K562 (cell line): ENCODE results near the gene SMS. TPM values are rescaled to one million over a fixed set of nuclear protein-coding genes. Genes with fewer than 3 reads are reported as not detected.

Experiments used
- ADNP ChIP-seq: fragments of 200-800 bp; sonication (Bioruptor generic); IDR thresholded peaks from 2 replicates; pipeline ENCODE4 v1.6.1; 2016; ENCODE audit warnings: missing genetic modification characterization, missing compliant biosample characterization
- MCM3 ChIP-seq: fragments of 450-650 bp; IDR thresholded peaks from 2 replicates; pipeline ENCODE4 v1.6.1; 2016
- SMARCE1 ChIP-seq: fragments of 450-650 bp; IDR thresholded peaks from 2 replicates; pipeline ENCODE4 v1.7.1; 2016; ENCODE audit warnings: mild to moderate bottlenecking
- TAF9B ChIP-seq: fragments of 450-650 bp; IDR thresholded peaks from 2 replicates; pipeline ENCODE4 v1.6.1; 2018; ENCODE audit warnings: mild to moderate bottlenecking; ENCODE audit not compliant: partially characterized antibody
- ZNF134 ChIP-seq: fragments of 250-450 bp; sonication (Bioruptor Pico); conservative IDR thresholded peaks from 2 replicates; pipeline ENCODE4 v1.4.0; 2020
- ZNF24 ChIP-seq: fragments of 450-650 bp; IDR thresholded peaks from 2 replicates; pipeline ENCODE4 v1.6.1; 2016
- polyA plus RNA-seq, 8 experiments: library from polyadenylated mRNA; depleted of rRNA in 4 of 8; stranded (reverse) in 5 of 8; unstranded in 3 of 8; fragments of >200 nt; fragmentation: Nextera tagmentation in 2 of 8; fragmentation: Illumina TruSeq in 1 of 8; extraction: Ambion mirVana in 2 of 8; extraction: Trizol in 1 of 8; gene quantifications; 2 replicates each; pipeline versions ENCODE4 v1.2.1 to v1.2.3, GENCODE V29; 2011 to 2014; ENCODE audit warnings: inconsistent platforms in 1 of 8, missing spikeins in 1 of 8
- total RNA-seq, 7 experiments: library from RNA; depleted of rRNA in 6 of 7; stranded (reverse); fragments of >200 nt in 6 of 7; fragmentation: Illumina TruSeq in 2 of 7; extraction: Trizol in 2 of 7; gene quantifications; 2 replicates each; pipeline versions ENCODE4 v1.2.1 to v1.2.3, GENCODE V29; 2011 to 2021; ENCODE audit warnings: low replicate concordance in 1 of 7
- TF ChIP-seq, protein P1 (sequence below), 2 experiments: fragments of 450-650 bp in 1 of 2; sonication (generic) in 1 of 2; formaldehyde crosslinking in 1 of 2; IDR thresholded peaks; 2 replicates each; pipeline versions ENCODE4 v1.7.1 to v1.9.0; 2016 to 2022; ENCODE audit warnings: inconsistent platforms in 1 of 2, mild to moderate bottlenecking in 1 of 2, missing genetic modification reagents in 1 of 2

Gene SMS
- total and polyA plus RNA-seq, 9 of the 15 experiments (the other 6 are each of a cell fraction or from before 2014, with no cell fraction given), result 71.1 to 193 (median 152) TPM

DNA sequence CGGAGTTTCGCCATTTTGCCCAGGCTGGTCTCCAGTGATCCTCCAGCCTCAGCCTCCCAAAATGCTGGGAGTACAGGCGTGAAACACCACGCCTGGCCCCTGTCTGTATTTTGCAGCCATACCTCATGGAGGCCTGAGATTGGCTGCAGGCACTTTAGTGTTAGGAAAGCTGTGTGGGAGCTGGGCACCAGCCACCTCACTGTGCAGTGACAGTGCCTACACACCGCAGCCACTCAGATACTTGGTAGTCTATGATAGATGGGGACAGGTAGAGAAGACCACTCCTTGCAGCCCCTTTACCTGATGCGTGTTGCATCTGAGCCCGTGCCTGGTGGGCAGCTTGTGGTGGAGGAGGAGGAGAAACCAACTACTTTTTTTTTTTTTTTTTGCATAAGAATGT is 16.3 kb downstream of the SMS start (continued):
- TF ChIP-seq, protein P1, sequence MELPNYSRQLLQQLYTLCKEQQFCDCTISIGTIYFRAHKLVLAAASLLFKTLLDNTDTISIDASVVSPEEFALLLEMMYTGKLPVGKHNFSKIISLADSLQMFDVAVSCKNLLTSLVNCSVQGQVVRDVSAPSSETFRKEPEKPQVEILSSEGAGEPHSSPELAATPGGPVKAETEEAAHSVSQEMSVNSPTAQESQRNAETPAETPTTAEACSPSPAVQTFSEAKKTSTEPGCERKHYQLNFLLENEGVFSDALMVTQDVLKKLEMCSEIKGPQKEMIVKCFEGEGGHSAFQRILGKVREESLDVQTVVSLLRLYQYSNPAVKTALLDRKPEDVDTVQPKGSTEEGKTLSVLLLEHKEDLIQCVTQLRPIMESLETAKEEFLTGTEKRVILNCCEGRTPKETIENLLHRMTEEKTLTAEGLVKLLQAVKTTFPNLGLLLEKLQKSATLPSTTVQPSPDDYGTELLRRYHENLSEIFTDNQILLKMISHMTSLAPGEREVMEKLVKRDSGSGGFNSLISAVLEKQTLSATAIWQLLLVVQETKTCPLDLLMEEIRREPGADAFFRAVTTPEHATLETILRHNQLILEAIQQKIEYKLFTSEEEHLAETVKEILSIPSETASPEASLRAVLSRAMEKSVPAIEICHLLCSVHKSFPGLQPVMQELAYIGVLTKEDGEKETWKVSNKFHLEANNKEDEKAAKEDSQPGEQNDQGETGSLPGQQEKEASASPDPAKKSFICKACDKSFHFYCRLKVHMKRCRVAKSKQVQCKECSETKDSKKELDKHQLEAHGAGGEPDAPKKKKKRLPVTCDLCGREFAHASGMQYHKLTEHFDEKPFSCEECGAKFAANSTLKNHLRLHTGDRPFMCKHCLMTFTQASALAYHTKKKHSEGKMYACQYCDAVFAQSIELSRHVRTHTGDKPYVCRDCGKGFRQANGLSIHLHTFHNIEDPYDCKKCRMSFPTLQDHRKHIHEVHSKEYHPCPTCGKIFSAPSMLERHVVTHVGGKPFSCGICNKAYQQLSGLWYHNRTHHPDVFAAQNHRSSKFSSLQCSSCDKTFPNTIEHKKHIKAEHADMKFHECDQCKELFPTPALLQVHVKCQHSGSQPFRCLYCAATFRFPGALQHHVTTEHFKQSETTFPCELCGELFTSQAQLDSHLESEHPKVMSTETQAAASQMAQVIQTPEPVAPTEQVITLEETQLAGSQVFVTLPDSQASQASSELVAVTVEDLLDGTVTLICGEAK (IDR thresholded peaks at IDR 0.05), result no peak
- TF ChIP-seq, protein P1 (CRISPR knock-in tag; IDR thresholded peaks at IDR 0.05), result no peak
- no peak for TF ChIP-seq SMARCE1
- TF ChIP-seq ZNF134, result no peak
- TF ChIP-seq MCM3, result no peak
- TF ChIP-seq ZNF24, result no peak
- TF ChIP-seq TAF9B, result no peak
- TF ChIP-seq ADNP, result no peak
- TF ChIP-seq, all 486 proteins: peak for 0
